SK-N-SH treated with all-trans-retinoic acid at 6 μM for 48 hours (cell line): ENCODE data around the gene TMUB1.

Experiments
- ATAC-seq: fragments of 200-7000 bp; cut with Tn5 transposase; 3 replicates; pipeline ENCODE4 v1.9.1; 2020; ENCODE audit warnings: mild to moderate bottlenecking, moderate library complexity
- BACH2 ChIP-seq: fragments of 250-450 bp; sonication (Bioruptor Pico); IDR thresholded peaks from 2 replicates; pipeline ENCODE4 v1.9.0; 2021; ENCODE audit warnings: mild to moderate bottlenecking, borderline replicate concordance
- CREB5 ChIP-seq: fragments of 250-450 bp; sonication (Bioruptor Pico); IDR thresholded peaks from 2 replicates; pipeline ENCODE4 v1.5.1; 2020; ENCODE audit warnings: low read depth, mild to moderate bottlenecking, moderate library complexity
- CSDC2 ChIP-seq: fragments of 250-450 bp; sonication (Bioruptor Pico); IDR thresholded peaks from 2 replicates; pipeline ENCODE4 v1.5.0; 2020; ENCODE audit warnings: mild to moderate bottlenecking, moderate library complexity
- CSRNP3 ChIP-seq: fragments of 250-450 bp; sonication (Bioruptor Pico); IDR thresholded peaks from 2 replicates; pipeline ENCODE4 v1.5.1; 2021; ENCODE audit warnings: mild to moderate bottlenecking, moderate library complexity
- ESRRG ChIP-seq: fragments of 250-450 bp; sonication (Bioruptor Pico); IDR thresholded peaks from 2 replicates; pipeline ENCODE4 v1.6.1; 2021; ENCODE audit warnings: mild to moderate bottlenecking
- GLIS3 ChIP-seq: fragments of 250-450 bp; sonication (Bioruptor Pico); IDR thresholded peaks from 2 replicates; pipeline ENCODE4 v1.5.0; 2020; ENCODE audit warnings: mild to moderate bottlenecking, moderate library complexity
- ISL1 ChIP-seq: fragments of 250-450 bp; sonication (Bioruptor Pico); IDR thresholded peaks from 2 replicates; pipeline ENCODE4 v2.1.2; 2022; ENCODE audit warnings: mild to moderate bottlenecking, moderate library complexity
- OSR1 ChIP-seq: fragments of 250-450 bp; sonication (Bioruptor Pico); IDR thresholded peaks from 2 replicates; pipeline ENCODE4 v1.8.0; 2022; ENCODE audit warnings: moderate library complexity, mild to moderate bottlenecking, inconsistent platforms
- POU6F1 ChIP-seq: fragments of 250-450 bp; sonication (Bioruptor Pico); IDR thresholded peaks from 2 replicates; pipeline ENCODE4 v1.8.0; 2021; ENCODE audit warnings: low read depth, mild to moderate bottlenecking, moderate library complexity, borderline replicate concordance
- PPARA ChIP-seq: fragments of 250-450 bp; sonication (Bioruptor Pico); IDR thresholded peaks from 2 replicates; pipeline ENCODE4 v1.5.0; 2020; ENCODE audit warnings: mild to moderate bottlenecking, borderline replicate concordance
- SNAI2 ChIP-seq: fragments of 250-450 bp; sonication (Bioruptor Pico); IDR thresholded peaks from 2 replicates; pipeline ENCODE4 v1.5.0; 2020; ENCODE audit warnings: mild to moderate bottlenecking, moderate library complexity
- TCF4 ChIP-seq: fragments of 250-450 bp; sonication (Bioruptor Pico); IDR thresholded peaks from 2 replicates; pipeline ENCODE4 v1.8.0; 2021; ENCODE audit warnings: mild to moderate bottlenecking, moderate library complexity, borderline replicate concordance
- TOX ChIP-seq: fragments of 250-450 bp; sonication (Bioruptor Pico); IDR thresholded peaks from 2 replicates; pipeline ENCODE4 v1.8.0; 2021; ENCODE audit warnings: mild to moderate bottlenecking, moderate library complexity, borderline replicate concordance
- TSHZ2 ChIP-seq: fragments of 250-450 bp; sonication (Bioruptor Pico); IDR thresholded peaks from 2 replicates; pipeline ENCODE4 v1.5.0; 2020; ENCODE audit warnings: mild to moderate bottlenecking, moderate library complexity
- ZC3H10 ChIP-seq: fragments of 250-450 bp; sonication (Bioruptor Pico); IDR thresholded peaks from 2 replicates; pipeline ENCODE4 v1.5.1; 2021; ENCODE audit warnings: mild to moderate bottlenecking, moderate library complexity
- ZFP3 ChIP-seq: fragments of 250-450 bp; sonication (Bioruptor Pico); IDR thresholded peaks from 2 replicates; pipeline ENCODE4 v1.5.0; 2020; ENCODE audit warnings: mild to moderate bottlenecking, moderate library complexity
- ZFP30 ChIP-seq: fragments of 450-650 bp; formaldehyde crosslinking; IDR thresholded peaks from 2 replicates; pipeline ENCODE4 v1.5.0; 2022; ENCODE audit warnings: mild to moderate bottlenecking, moderate library complexity
- ZNF565 ChIP-seq: fragments of 450-650 bp; formaldehyde crosslinking; conservative IDR thresholded peaks from 2 replicates; pipeline ENCODE4 v1.5.0; 2020; ENCODE audit warnings: low read depth, mild to moderate bottlenecking, moderate library complexity
- ZNF70 ChIP-seq: fragments of 450-650 bp; formaldehyde crosslinking; IDR thresholded peaks from 2 replicates; pipeline ENCODE4 v1.5.0; 2020; ENCODE audit warnings: mild to moderate bottlenecking, moderate library complexity
- ZNF8 ChIP-seq: fragments of 450-650 bp; formaldehyde crosslinking; IDR thresholded peaks from 2 replicates; pipeline ENCODE4 v1.5.0; 2020; ENCODE audit warnings: mild to moderate bottlenecking, moderate library complexity

Gene TMUB1

GRCh38 chr7:151079199-151079910, 3.9 kb downstream of the TMUB1 start (continued):
- no peak for TF ChIP-seq TSHZ2 (CRISPR knock-in tag)
- TF ChIP-seq, all 23 proteins: peak for 0

- no peak for TF ChIP-seq ZC3H10 (CRISPR knock-in tag)
- TF ChIP-seq ISL1 = no peak
- no peak for TF ChIP-seq OSR1 (CRISPR knock-in tag)
- no peak for TF ChIP-seq BACH2
- TF ChIP-seq CSDC2 (CRISPR knock-in tag) = no peak
- no peak for TF ChIP-seq ZNF565 (CRISPR knock-in tag)
- no peak for TF ChIP-seq TCF4 (CRISPR knock-in tag)
- TF ChIP-seq ZFP3 (CRISPR knock-in tag) = no peak
- no peak for TF ChIP-seq ESRRG (CRISPR knock-in tag)
- TF ChIP-seq TSHZ2 (CRISPR knock-in tag) = no peak
- no peak for TF ChIP-seq ZNF8 (CRISPR knock-in tag)
- TF ChIP-seq SNAI2 = no peak
- TF ChIP-seq POU6F1 (CRISPR knock-in tag) = no peak
- no peak for TF ChIP-seq TOX (CRISPR knock-in tag)
- TF ChIP-seq CSRNP3 (CRISPR knock-in tag) = no peak
- TF ChIP-seq CREB5 = no peak
- TF ChIP-seq ZFP30 (CRISPR knock-in tag) = no peak
- TF ChIP-seq ZNF70 (CRISPR knock-in tag) = no peak
- TF ChIP-seq, all 23 proteins: peak for 0
- ATAC-seq = no peak
Observed at GRCh38 chr7:151078233-151079040, 4.9 kb downstream of the TMUB1 start.

GRCh38 chr7:151077705-151078232, 5.5 kb downstream of the TMUB1 start:
- no peak for ATAC-seq
- no peak for TF ChIP-seq GLIS3
- TF ChIP-seq POU6F1 (CRISPR knock-in tag) = no peak
- TF ChIP-seq ZFP3 (CRISPR knock-in tag) = no peak
- TF ChIP-seq CREB5 = no peak
- TF ChIP-seq PPARA (CRISPR knock-in tag) = no peak
- TF ChIP-seq TSHZ2 (CRISPR knock-in tag) = no peak
